ENCODE measurements around the gene ACAD11.

DNA sequence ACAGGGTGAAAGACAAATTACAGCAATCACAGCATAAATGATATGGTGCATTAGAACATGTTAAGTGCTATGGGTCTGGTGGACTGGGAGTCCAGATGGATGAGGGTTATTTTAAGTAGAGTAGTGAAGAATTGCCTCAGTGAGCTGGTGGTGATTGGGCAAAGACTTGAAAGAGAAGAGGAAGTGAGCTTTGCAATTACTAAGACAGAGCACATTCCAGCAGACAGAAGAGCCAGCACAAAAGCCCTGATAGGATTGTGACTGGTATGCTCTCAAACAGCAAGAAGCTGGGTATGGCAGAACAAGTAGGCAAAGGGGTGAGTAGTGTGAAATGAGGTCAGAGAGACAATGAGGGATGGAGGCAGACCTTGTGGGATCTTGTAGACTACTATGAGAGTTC is 64.6 kb downstream of the ACAD11 start:
- no peak for TF ChIP-seq TARDBP (IDR thresholded peaks at IDR 0.05)
- no peak for TF ChIP-seq BHLHE40 (IDR thresholded peaks at IDR 0.05; ENCODE audit: borderline replicate concordance)
- TF ChIP-seq SP1 (IDR thresholded peaks at IDR 0.05) = no peak
- no peak for TF ChIP-seq FOXK2 (IDR thresholded peaks at IDR 0.05)
- TF ChIP-seq ELF4 (IDR thresholded peaks at IDR 0.05) = no peak
- no peak for TF ChIP-seq SUZ12 (IDR thresholded peaks at IDR 0.05)
- no peak for TF ChIP-seq FOXM1 (IDR thresholded peaks at IDR 0.05; ENCODE audit: borderline replicate concordance)
- TF ChIP-seq HDGF (IDR thresholded peaks at IDR 0.05; ENCODE audit: borderline replicate concordance) = no peak
- no peak for TF ChIP-seq ZNF384 (IDR thresholded peaks at IDR 0.05)
- TF ChIP-seq FOXA1 (IDR thresholded peaks at IDR 0.05) = no peak
- TF ChIP-seq NFRKB (IDR thresholded peaks at IDR 0.05) = no peak
